CD4-positive, alpha-beta T cell (primary cell): ENCODE measurements around the gene GRIA1. TPM values are rescaled to one million over a fixed set of nuclear protein-coding genes. Genes with fewer than 3 reads are reported as not detected.

ENCODE experiments used
- ATAC-seq: fragments of 200-7000 bp; cut with Tn5 transposase; one replicate; pipeline ENCODE4 v1.10.0; 2022; ENCODE audit warnings: mild to moderate bottlenecking; ENCODE audit not compliant: poor library complexity
- CTCF ChIA-PET: fragments of 350-600 bp; sonication (Branson Sonifier 250); formaldehyde crosslinking; loops from one replicate; lab custom pipeline; 2021; ENCODE audit warnings: antibody characterized with exemption, inconsistent platforms; lab: Charles Lee
- POLR2A ChIA-PET: fragments of 350-600 bp; sonication (Branson Sonifier 250); formaldehyde crosslinking; loops from one replicate; lab custom pipeline; 2021; ENCODE audit warnings: antibody characterized with exemption, inconsistent platforms; lab: Charles Lee
- DNase-seq, 14 experiments: peaks; one replicate each; pipeline ENCODE4 v3.0.0-alpha.2; 2013 to 2020; ENCODE audit warnings: mixed read lengths in 2 of 14
- H3K27ac ChIP-seq, 2 donors: one replicate each; pipeline versions ENCODE4 v1.5.1 to v1.7.0; 2013; ENCODE audit warnings: low read length in 2 of 2, low read depth in 1 of 2, mild to moderate bottlenecking in 1 of 2
- H3K27me3 ChIP-seq, 2 experiments: 1 replicate in 1 of 2; 2 replicates in 1 of 2; pipeline versions ENCODE4 v1.6.1 to v1.7.0; 2013; ENCODE audit warnings: low read length in 2 of 2, control low read depth in 1 of 2, mild to moderate bottlenecking in 1 of 2, moderate library complexity in 1 of 2; ENCODE audit not compliant: insufficient read depth in 2 of 2, control insufficient read depth in 1 of 2
- H3K36me3 ChIP-seq: one replicate; pipeline ENCODE4 v1.6.1; 2013; ENCODE audit warnings: low read length, control low read depth; ENCODE audit not compliant: insufficient read depth
- H3K4me1 ChIP-seq: one replicate; pipeline ENCODE4 v1.6.1; 2013; ENCODE audit warnings: low read length, control low read depth; ENCODE audit not compliant: insufficient read depth
- H3K4me3 ChIP-seq: one replicate; pipeline ENCODE4 v1.5.1; 2013; ENCODE audit warnings: mild to moderate bottlenecking, low read length, moderate library complexity
- H3K9me3 ChIP-seq, 2 experiments: 1 replicate in 1 of 2; 2 replicates in 1 of 2; pipeline versions ENCODE4 v1.6.1 to v1.7.0; 2013; ENCODE audit warnings: low read length in 2 of 2, mild to moderate bottlenecking in 2 of 2, control low read depth in 1 of 2, moderate library complexity in 1 of 2; ENCODE audit not compliant: control insufficient read depth in 1 of 2, insufficient read depth in 1 of 2
- H3K27ac Mint-ChIP-seq: one replicate; pipeline ENCODE4 v1.8.0; 2020; ENCODE audit warnings: mixed read lengths
- H3K27me3 Mint-ChIP-seq: one replicate; pipeline ENCODE4 v1.8.0; 2021; ENCODE audit warnings: mixed read lengths
- H3K36me3 Mint-ChIP-seq: one replicate; pipeline ENCODE4 v1.8.0; 2021; ENCODE audit warnings: low read depth, mixed read lengths
- H3K4me1 Mint-ChIP-seq: one replicate; pipeline ENCODE4 v1.8.0; 2021; ENCODE audit warnings: low read depth, mixed read lengths
- H3K4me3 Mint-ChIP-seq: one replicate; pipeline ENCODE4 v1.8.0; 2020; ENCODE audit warnings: mild to moderate bottlenecking, mixed read lengths
- H3K9me3 Mint-ChIP-seq: one replicate; pipeline ENCODE4 v1.8.0; 2020; ENCODE audit warnings: mixed read lengths
- intact Hi-C, 2 experiments: fragments of 100-400 bp; cut with DNase I in 1 of 2; cut with micrococcal nuclease in 1 of 2; formaldehyde crosslinking; loops; one replicate each; pipeline versions ENCODE4 v1.15.1 to v1.9.0; 2023 to 2025; cut with DNase I, micrococcal nuclease
- total RNA-seq, 174 experiments: library from RNA in 2 of 174; stranded (reverse) in 2 of 174; gene quantifications; one replicate each; pipeline ENCODE4 v1.2.3 and lab custom pipeline; 2021 to 2026
- TF ChIP-seq, protein P1 (sequence below): fragments of 200-600 bp; IDR thresholded peaks from one replicate; pipeline ENCODE4 v1.8.0; 2022; ENCODE audit warnings: antibody characterized with exemption, mild to moderate bottlenecking

GRIA1 gene
- total RNA-seq, 2 experiments from 2014 or later, result not detected

DNA sequence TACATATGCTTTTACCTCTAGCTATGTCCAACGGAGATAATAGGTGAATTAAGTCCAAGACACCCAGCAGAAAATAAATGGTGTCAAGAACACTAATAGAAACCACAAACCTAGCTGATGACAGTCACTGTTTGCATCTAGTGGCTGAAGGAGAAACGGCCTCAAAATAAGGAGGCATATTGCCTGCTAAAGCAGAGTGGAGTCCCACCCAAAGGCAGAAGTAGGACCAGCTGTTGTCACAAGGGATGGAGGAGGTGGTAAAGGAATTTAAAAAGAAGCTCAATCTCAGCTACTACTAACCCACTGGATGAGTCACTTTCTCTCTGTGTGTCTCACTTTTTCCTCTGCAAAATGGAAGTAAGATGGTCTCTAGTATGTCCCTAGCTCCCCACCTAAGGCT lies 224.3 kb downstream of the GRIA1 start:
- no peaks in the 10 kb centered on the region for H3K4me1 ChIP-seq
- H3K4me3 Mint-ChIP-seq, result no peak overlapping the region
- POLR2A ChIA-PET, result no interaction called here
- H3K27me3 ChIP-seq, result no peaks in the 10 kb centered on the region
- H3K4me1 Mint-ChIP-seq, result no peaks in the 10 kb centered on the region
- peaks cover 7% of the 10 kb centered on the region for H3K9me3 Mint-ChIP-seq
- intact Hi-C loops, result no loop called here
- ATAC-seq (no peak), DNase-seq (no peak)
- peaks cover 0 to 4% of the 10 kb centered on the region in 2 experiments for H3K9me3 ChIP-seq
- CTCF ChIA-PET, result no interaction called here
- H3K27me3 Mint-ChIP-seq, result peaks cover 10% of the 10 kb centered on the region
- no peaks in the 10 kb centered on the region for H3K36me3 Mint-ChIP-seq
- TF ChIP-seq, protein P1, sequence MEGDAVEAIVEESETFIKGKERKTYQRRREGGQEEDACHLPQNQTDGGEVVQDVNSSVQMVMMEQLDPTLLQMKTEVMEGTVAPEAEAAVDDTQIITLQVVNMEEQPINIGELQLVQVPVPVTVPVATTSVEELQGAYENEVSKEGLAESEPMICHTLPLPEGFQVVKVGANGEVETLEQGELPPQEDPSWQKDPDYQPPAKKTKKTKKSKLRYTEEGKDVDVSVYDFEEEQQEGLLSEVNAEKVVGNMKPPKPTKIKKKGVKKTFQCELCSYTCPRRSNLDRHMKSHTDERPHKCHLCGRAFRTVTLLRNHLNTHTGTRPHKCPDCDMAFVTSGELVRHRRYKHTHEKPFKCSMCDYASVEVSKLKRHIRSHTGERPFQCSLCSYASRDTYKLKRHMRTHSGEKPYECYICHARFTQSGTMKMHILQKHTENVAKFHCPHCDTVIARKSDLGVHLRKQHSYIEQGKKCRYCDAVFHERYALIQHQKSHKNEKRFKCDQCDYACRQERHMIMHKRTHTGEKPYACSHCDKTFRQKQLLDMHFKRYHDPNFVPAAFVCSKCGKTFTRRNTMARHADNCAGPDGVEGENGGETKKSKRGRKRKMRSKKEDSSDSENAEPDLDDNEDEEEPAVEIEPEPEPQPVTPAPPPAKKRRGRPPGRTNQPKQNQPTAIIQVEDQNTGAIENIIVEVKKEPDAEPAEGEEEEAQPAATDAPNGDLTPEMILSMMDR, result no peak
- H3K27ac Mint-ChIP-seq, result no peak overlapping the region
- no peaks in the 10 kb centered on the region for H3K36me3 ChIP-seq
- H3K4me3 ChIP-seq, result no peak overlapping the region
- no peak overlapping the region for H3K27ac ChIP-seq

DNA sequence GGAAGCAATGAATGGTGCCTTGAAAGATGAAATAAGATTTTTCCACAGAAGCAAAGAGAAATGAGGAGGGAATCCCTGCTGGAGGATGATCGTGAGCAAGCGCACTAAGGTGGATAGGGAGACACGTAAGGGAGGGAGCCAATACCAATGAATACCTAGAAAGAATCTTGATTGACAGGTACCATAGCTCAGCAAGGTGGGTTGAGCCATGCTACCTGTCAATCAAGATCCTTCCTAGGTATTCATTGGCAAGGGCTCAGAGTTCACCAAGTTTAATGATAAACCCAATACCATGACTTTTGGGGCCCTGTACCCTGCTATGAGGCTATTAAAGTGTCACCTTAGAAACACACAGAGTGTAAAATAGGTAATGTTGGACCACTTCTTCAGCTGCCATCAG lies 226.8 kb downstream of the GRIA1 start:
- POLR2A ChIA-PET, result no interaction called here

DNA sequence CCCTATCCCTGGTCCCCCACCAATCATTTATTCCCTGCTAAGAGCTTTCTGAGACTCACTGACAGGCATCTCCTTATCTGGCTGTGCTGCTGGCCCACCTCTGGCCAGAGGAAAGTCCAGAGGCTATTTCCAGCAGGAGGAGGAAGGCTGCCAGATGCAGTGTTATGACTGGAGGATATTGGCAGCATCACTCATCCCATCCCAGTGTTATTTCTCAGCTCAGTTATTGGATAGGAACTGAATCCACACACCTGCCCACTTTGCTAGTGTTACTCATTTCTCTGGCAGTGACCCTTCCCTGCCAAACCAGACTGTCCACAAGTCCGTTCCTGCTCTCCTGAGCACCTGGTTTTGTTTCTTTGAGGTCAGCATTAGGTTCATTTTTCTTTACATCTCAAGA lies 228.2 kb downstream of the GRIA1 start:
- no peaks in the 10 kb centered on the region for H3K36me3 Mint-ChIP-seq
- no peaks in the 10 kb centered on the region for H3K27me3 ChIP-seq
- H3K27ac Mint-ChIP-seq, result no peak overlapping the region
- no peak overlapping the region for H3K4me3 ChIP-seq
- TF ChIP-seq, protein P1, result no peak
- H3K27me3 Mint-ChIP-seq, result peaks cover 10% of the 10 kb centered on the region
- H3K4me3 Mint-ChIP-seq, result no peak overlapping the region
- peaks cover 7% of the 10 kb centered on the region for H3K9me3 Mint-ChIP-seq
- H3K4me1 Mint-ChIP-seq, result no peaks in the 10 kb centered on the region
- H3K4me1 ChIP-seq, result no peaks in the 10 kb centered on the region
- POLR2A ChIA-PET, result no interaction called here
- intact Hi-C loops, result no loop called here
- no peaks in the 10 kb centered on the region for H3K9me3 ChIP-seq
- DNase-seq, result no peak
- no peaks in the 10 kb centered on the region for H3K36me3 ChIP-seq
- no peak for ATAC-seq
- H3K27ac ChIP-seq, result no peak overlapping the region
- CTCF ChIA-PET, result no interaction called here

More for the DNA sequence above, 226.8 kb downstream of the GRIA1 start:
- intact Hi-C loops, result no loop called here
- Histone ChIP-seq H3K4me3 (no peak overlapping the region), H3K9me3 (peaks cover 0 to 4% of the 10 kb centered on the region in 2 experiments), H3K36me3 (no peaks in the 10 kb centered on the region), H3K27me3 (no peaks in the 10 kb centered on the region), H3K27ac (no peak overlapping the region), H3K4me1 (no peaks in the 10 kb centered on the region)
- H3K4me3 Mint-ChIP-seq, result no peak overlapping the region
- no peaks in the 10 kb centered on the region for H3K4me1 Mint-ChIP-seq
- peaks cover 6% of the 10 kb centered on the region for H3K27me3 Mint-ChIP-seq
- H3K27ac Mint-ChIP-seq, result no peak overlapping the region
- peaks cover 5% of the 10 kb centered on the region for H3K9me3 Mint-ChIP-seq
- ATAC-seq, result no peak
- TF ChIP-seq, protein P1, result no peak
- H3K36me3 Mint-ChIP-seq, result no peaks in the 10 kb centered on the region
- DNase-seq, result no peak
- CTCF ChIA-PET, result no interaction called here
